GM19467 (cell line): ENCODE measurements around the gene MRPL12.
"Not testable (repeated sequence)": the region's sequence is repeated elsewhere in the genome, so short reads cannot be mapped to it uniquely, and the experiment has no call there.

Source experiments
- ATAC-seq: cut with Tn5 transposase; IDR thresholded peaks from one replicate; pipeline ENCODE4 v1.9.1; 2021; ENCODE audit warnings: mild to moderate bottlenecking, moderate library complexity; ENCODE audit not compliant: unreplicated experiment

MRPL12 gene

GRCh38 chr17:81702934-81703746 lies at the start of gene MRPL12:
Gene MRPL12, plus strand, starts transcription at chr17:81703367. Its CDS starts 135 bp downstream, at chr17:81703502.
- peak; percentile 66 for ATAC-seq

DNA sequence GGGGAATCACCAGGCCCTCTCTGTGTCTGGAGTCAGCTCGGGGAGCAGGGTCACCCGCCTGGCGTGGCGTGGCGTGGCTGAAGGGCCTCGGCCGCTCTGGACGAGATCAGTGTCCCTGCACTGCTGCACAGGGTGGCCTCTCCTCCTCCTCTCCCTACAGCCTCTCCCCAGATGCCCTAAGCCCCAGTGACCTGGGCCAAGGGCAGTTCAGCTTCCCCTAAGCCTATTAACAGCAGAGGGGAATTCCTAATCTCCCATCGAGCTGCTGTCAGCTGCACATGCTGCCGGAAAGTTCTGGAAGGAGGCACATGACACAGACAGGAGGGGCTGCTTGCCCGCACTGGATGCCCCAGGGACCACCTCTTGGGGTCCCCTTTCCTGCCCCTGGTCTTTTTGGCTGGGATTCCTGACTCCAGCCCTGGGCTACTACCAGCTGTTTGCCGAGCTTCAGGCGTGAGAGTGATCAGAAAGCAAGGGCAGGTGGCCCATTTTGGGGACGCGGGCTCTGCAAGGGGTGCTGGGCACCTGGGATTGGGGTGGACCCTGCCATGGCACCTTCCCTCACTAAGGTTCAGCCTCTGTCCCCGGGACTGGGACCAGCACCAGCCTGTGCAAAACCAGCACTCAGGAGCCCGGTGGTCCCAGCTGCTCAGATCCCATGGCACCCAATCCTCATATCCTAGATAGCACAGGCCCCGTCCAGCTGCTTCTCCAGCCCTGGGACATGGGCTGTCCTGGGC lies 47.6 kb upstream of the MRPL12 start:
- no peak for ATAC-seq

- no peak for ATAC-seq
Observed at GRCh38 chr17:81656118-81656743, 46.9 kb upstream of the MRPL12 start, which contains the start of gene PDE6G. Gene PDE6G, minus strand, starts transcription at chr17:81656542. Its CDS starts 3,237 bp downstream, at chr17:81653305.

DNA sequence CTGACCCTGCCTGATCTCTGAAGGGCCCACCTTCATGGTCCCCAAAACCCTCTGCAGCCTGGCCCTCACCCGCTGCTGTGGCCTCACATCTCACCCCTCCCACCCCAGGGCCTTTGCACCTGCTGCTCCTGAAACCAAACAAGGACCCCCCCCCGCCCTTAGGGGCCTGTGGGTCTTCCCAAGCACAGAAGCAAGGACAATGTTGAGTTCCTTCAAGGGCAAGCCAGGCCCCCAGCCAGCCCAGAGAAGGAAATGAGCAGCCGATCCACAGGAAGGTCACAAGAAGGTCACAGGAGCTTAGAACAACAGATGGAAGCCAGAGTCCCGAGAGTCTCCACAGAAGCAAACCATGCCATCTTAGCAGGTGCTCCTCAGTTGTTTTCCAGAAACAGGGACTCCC lies 46.3 kb upstream of the MRPL12 start:
- no peak for ATAC-seq

- no peak for ATAC-seq
Observed at GRCh38 chr17:81659038-81659437, 44.1 kb upstream of the MRPL12 start.

DNA sequence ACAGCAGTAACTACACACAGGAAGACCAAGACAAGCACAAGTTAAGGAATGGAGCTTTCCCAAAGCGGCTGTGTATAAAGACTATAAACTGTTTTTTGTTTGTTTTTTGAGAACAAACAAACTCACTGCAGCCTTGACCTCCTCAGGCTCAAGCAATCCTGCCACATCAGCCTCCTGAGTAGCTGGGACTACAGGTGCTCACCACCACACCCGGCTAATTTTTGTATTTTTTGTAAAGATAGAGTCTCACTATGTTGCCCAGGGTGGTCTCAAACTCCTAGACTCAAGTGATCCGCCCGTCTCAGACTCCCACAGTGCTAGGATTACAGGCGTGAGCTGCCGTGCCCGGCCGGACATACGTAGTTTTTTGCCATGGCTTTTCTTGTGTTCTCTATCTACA lies 42.7 kb upstream of the MRPL12 start:
- no peak for ATAC-seq

DNA sequence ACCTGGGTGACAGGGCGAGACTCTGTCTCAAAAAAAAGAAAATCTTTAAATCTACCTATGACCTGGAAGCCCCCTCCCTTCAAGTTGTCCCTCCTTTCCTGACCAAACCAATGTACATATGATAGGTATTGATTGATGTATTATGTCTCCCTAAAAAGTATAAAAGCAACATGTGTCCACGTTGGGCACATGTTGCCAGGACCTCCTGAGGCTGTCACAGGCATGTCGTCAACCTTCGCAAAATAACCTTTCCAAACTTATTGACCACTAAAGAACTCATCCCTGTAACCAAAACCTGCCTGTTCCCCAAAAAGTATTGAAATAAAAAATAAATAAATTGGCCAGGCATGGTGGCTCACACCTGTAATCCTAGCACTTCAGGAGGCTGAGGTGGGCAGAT lies 41.2 kb upstream of the MRPL12 start:
- ATAC-seq: no peak

DNA sequence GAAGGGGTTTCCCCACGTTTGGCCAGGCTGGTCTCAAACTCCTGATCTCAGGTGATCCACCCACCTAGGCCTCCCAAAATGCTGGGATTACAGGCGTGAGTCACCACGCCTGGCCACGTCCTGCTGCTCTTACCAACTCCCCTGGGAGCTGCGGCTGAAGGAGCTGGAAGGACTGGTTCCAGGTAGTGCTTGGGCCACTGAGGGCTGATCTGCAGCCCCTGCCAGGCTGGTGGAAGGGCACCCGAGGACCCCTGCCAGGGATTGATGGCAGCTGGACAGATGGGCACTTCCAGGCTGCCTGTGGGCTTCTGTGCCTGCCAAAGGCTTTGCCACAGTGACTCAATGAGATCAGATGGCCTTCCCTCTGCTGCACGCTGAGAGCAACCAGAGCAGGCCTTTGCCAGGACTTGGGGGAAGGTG lies 39.1 kb upstream of the MRPL12 start:
- no peak for ATAC-seq

DNA sequence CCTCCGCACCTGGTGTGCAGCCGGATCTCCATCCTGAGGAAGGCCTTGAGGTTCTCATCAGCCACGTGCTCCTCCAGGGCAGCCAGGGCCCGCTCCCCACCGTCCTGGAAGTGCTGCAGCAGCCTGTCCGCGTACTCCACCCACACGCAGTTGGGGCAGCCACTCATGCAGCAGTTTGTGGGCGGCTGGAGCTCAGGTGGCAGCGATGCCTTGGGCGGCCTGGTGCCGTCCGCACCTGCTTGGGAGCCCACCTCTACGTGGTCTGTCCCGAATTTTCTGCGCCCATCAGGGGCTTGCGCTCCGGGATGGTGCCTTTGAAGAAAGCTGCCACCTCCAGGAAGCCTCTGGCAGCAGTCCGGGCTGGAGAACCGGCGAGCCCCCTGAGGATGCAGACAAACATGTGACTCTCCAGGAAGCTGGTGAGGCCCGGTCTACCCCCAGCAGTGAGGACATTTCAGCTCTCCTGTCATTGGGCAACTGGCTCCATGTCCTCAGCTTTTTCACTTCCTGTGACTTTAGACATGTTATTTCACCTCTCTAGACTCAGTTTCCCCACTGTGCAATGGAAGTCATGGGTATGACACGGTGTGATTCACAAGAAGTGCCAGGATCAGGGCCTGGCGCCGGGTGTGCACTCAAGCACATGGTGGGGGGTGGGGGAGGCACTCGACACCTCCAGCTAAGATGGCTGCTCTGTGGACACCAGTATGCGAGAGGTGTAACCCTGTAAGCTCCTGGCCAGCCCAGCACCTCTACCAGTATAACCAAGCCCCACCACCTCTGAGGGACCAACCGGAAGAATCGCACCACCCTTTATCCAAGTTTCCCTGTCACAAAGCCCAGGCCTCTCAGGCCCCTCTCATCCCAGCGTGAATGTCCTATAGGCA lies 37.7 kb upstream of the MRPL12 start:
- ATAC-seq: peak; percentile 9

- no peak for ATAC-seq
Observed at GRCh38 chr17:81666092-81666341, 37.1 kb upstream of the MRPL12 start.

DNA sequence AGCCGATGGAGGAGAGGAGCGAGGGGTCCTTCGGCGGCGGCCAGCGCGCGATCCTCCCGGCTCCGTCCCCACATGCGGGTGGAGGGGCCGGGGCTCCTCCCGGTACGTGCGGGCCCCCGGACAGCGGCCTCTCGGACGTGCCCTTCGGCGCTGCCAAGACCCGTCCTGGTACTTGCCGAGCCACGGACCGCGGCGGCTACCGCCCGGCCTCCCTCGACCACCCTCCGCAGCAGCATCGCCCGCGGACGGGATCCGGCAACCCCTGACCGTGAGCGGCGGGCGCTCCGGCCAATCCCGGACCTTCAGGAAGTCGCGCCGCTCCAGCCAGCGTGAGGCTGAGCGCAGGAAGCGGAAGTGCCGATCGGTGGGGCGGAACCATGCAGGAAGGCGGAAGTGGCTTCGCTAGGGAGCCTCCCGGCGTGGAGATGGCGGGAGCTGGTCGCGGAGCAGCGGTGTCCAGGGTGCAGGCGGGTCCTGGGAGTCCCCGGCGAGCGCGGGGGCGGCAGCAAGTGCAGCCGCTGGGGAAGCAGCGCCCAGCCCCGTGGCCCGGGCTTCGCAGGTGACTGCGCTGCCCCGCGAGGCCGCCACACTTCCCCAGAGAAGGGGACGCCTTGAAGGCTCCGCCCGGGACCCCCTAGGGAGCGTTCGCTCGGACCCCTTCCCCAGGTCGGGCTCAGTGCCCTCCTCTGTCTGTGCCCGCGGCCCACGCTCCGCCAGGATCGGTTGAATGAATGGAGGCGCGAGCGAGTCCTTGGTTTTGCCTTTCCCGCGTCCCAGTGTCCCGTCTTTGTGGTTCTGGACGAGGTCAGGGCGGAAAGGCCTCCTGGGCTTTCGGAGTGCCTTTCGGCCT lies 36.6 kb upstream of the MRPL12 start, which contains the start of the genes CCDC137 and OXLD1:
CCDC137 (plus strand) TSS at position 396 of the 850 bp plus-strand sequence; CDS start at position 426, 30 bp downstream.
OXLD1 (minus strand) TSS at position 264 of the 850 bp plus-strand sequence; CDS start at position 236, 28 bp downstream.
- ATAC-seq: peak; percentile 76

DNA sequence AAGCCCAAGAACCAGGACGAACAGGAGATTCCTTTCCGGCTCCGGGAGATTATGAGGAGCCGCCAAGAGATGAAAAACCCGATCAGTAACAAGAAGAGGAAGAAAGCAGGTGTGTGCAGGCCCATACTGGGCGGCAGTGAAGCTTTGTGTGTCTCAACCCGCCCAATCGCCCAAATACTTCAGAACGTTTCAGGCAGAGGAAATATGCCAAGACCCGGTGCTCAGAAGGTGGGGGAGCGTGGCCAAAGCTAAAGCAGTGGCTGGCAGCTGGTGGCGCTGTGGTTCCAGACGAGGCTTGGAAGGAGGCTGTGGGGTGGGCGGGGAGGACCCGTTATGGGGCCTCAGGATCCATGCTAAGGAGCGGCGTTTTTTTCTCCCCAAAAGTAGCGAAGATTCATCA lies 35.4 kb upstream of the MRPL12 start:
- no peak for ATAC-seq

GRCh38 chr17:81672504-81672903 lies 30.7 kb upstream of the MRPL12 start:
- no peak for ATAC-seq

DNA sequence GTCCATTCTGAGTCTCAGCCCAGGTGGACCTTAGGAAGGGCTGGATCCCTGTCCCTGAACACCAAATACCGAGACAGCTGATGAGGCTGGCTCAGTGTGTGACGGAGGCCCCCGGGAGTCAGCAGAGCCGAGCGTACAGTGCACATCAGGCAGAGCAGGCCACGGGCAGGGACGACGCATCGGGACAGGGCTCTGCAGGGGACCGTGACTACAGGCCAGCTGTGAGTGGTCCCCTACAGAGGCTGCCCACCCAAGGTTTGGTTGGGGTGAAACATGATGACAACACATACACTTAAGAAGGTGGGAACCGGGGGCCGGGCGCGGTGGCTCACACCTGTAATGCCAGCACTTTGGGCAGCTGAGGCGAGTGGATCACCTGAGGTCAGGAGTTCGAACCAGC lies 30.2 kb upstream of the MRPL12 start:
- no peak for ATAC-seq

DNA sequence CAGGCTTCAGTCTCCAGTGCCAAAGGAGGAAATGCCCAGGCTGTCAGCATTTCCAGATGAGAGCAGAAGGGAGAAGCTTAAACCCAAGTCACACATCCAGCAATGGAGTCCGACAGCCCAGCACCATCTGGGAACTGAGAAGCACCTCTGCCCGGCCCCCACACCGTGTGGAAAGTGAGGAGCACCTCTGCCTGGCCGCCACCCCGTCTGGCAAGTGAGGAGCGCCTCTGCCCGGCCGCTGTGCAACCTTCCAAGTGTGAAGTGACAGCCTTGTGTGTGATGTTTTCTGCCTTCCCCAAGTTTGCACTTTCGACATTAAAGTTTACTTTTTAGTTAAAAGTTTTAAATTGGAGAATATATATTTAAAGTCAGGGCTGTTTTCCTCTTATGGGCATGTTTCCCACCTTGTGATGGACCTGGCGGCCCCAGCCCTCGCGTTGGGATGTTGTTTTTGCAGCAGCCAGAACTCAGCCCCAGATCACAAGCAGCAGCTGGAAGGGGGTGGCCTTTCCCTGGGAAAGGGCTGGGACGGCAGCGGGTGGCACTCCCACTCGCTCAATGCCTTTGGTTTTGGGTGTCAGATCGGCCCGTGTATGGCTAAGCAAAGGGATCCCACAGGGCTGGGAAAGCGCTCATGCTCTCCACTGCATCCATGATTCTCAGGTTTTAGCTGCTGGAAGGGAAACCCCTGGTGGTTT lies 29.5 kb upstream of the MRPL12 start:
- no peak for ATAC-seq

DNA sequence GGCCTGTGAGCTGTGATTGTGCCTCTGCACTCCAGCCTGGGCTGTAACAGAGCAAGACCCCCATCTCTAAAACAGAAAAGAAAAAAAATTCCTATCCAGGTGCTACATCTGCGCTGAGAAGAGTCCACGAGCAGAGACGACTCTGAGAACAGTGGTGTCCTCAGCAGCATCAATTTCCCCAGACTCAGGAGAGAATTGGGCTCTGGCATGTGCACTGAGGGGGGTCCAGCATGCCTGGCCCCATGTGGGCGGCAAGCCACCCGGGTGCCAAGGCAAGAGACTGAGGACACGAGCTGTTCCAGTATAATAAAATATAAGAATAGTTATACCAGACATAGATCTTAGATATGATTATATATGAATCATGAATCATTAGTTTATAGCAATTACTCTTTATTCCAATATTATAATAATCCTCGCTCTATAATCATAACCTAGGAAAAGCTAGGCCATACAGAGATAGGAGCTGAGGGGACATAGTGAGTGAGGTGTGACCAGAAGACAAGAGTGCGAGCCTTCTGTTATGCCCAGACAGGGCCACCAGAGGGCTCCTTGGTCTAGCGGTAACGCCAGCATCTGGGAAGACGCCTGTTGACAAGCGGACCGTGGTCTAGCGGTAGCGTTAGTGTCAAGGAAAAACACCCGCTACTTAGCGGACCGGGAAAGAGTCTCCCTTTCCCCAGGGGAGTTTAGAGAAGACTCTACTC lies 27.5 kb upstream of the MRPL12 start:
- ATAC-seq: not testable (repeated sequence)

GRCh38 chr17:81676906-81677305 lies 26.3 kb upstream of the MRPL12 start:
- no peak for ATAC-seq

DNA sequence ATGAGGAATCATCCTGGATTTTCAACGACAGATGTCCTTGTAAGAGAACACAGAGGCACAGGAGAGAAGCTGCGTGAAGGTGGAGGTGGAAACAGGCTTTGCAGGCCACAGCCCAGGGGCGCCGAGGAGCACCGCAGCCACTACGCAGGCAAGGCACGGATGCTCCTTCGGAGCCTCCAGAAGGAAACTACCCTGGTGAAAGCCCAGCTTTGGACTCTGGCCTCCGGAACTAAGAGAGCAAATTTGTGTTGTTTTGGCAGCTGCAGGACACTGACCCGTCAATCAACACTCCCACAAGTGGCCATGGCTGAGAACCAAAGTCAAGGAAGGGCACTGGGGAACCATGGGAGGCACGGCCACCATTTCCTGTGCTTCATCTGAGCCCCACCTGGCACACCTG lies 23.0 kb upstream of the MRPL12 start:
- no peak for ATAC-seq

DNA sequence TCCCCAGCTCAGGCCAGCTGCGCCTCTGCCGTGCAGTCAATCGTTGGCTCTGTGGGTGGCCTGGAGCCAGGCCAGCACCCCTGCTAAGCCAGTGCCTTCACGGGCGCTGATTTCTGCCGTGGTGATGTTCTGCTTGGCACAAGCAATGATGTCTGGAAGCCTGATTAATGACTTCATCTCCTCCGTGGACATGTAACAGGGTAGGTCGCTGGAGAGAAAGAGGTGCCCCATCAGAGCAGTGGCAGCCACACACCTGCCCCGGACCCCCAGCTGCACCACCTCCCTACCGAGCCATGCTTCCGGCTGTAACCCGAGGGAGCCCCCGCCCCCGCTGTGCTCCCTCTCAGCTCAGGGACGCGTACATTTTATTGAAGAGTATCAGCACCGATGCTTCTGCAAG lies 21.5 kb upstream of the MRPL12 start:
- ATAC-seq: no peak
